ENCODE results near the gene PSTPIP1. TPM values are rescaled to one million over a fixed set of nuclear protein-coding genes. Genes with fewer than 3 reads are reported as not detected.

Gene PSTPIP1
- total RNA-seq, 4 donors from 2014 or later: 2.9 to 8.9 (median 4.0) TPM

GRCh38 chr15:77012117-77012712 lies 17.3 kb downstream of the PSTPIP1 start:
- TF ChIP-seq POLR2A (IDR thresholded peaks at IDR 0.05): no peak
- no peak for TF ChIP-seq CTCF (IDR thresholded peaks at IDR 0.05)
- no peak for DNase-seq (ENCODE audit: low spot score in 2 of 2)
- 96 to 98% methylated on average over 3 of the region's 3 CpGs for WGBS, 2 donors
- intact Hi-C loops (cut with DNase I; ENCODE audit: low total_unique reads): no loop called here
- no peak overlapping the region for H3K4me3 ChIP-seq (ENCODE audit: low read depth, poor library complexity, severe bottlenecking)

- TF ChIP-seq CTCF (IDR thresholded peaks at IDR 0.05) (no peak), POLR2A (IDR thresholded peaks at IDR 0.05) (no peak)
- no peak for DNase-seq (ENCODE audit: low spot score in 2 of 2)
- H3K4me3 ChIP-seq (ENCODE audit: low read depth, poor library complexity, severe bottlenecking): no peak overlapping the region
- intact Hi-C loops (cut with DNase I; ENCODE audit: low total_unique reads): no loop called here
- whole genome bisulfite sequencing, 2 donors: 59 to 65% methylated on average over 4 of the region's 4 CpGs
Measured at GRCh38 chr15:77012868-77013267, 17.9 kb downstream of the PSTPIP1 start.

- intact Hi-C loops (cut with DNase I; ENCODE audit: low total_unique reads): no loop called here
- TF ChIP-seq POLR2A (IDR thresholded peaks at IDR 0.05) (no peak), CTCF (IDR thresholded peaks at IDR 0.05) (no peak)
- H3K4me3 ChIP-seq (ENCODE audit: low read depth, poor library complexity, severe bottlenecking): no peak overlapping the region
- DNase-seq (ENCODE audit: low spot score in 2 of 2): no peak
- 47 to 55% methylated on average over 6 of the region's 6 CpGs for WGBS, 2 donors
Measured at GRCh38 chr15:77013776-77014131, 18.8 kb downstream of the PSTPIP1 start.

- WGBS, 2 donors: 73 to 86% methylated on average over 18 to 23 of the region's 23 CpGs
- intact Hi-C loops (cut with DNase I; ENCODE audit: low total_unique reads): no loop called here
- no peak for DNase-seq (ENCODE audit: low spot score in 2 of 2)
- H3K4me3 ChIP-seq (ENCODE audit: low read depth, poor library complexity, severe bottlenecking): no peak overlapping the region
- TF ChIP-seq POLR2A (IDR thresholded peaks at IDR 0.05) (no peak), CTCF (IDR thresholded peaks at IDR 0.05) (no peak)
Measured at GRCh38 chr15:77014132-77015081, 19.5 kb downstream of the PSTPIP1 start.

GRCh38 chr15:77015646-77016320 lies 20.9 kb downstream of the PSTPIP1 start:
- no peak overlapping the region for H3K4me3 ChIP-seq (ENCODE audit: low read depth, poor library complexity, severe bottlenecking)
- no peak for DNase-seq (ENCODE audit: low spot score in 2 of 2)
- WGBS, 2 donors: 62 to 69% methylated on average over 20 to 21 of the region's 21 CpGs
- intact Hi-C loops (cut with DNase I; ENCODE audit: low total_unique reads): no loop called here
- TF ChIP-seq CTCF (IDR thresholded peaks at IDR 0.05) (no peak), POLR2A (IDR thresholded peaks at IDR 0.05) (no peak)

All from lower leg skin (tissue), 4 donors.